ENCODE results near the gene CTNNA1.
"Not testable (repeated sequence)": the region's sequence is repeated elsewhere in the genome, so short reads cannot be mapped to it uniquely, and the experiment has no call there.

Gene CTNNA1

DNA sequence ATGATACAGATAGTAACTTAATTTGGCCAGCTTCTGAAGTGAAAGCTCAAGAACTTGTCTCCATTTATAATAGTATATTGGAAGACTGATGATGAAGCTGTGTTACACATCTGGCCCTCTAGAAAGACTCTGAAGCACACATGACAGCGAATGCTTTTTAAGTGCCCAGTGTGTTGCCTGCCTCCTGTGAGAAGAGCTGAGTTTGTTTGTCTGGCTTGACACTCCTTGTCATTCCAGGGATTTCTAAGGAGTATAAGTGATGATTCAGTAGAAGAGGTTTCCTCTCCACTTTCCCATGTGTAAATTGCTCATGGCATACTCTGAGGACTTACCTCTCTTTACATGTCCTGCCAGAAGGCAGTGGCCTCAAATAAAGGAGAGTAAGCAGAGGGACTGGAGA is 152.3 kb downstream of the CTNNA1 start:
- DNase-seq, result no peak

DNA sequence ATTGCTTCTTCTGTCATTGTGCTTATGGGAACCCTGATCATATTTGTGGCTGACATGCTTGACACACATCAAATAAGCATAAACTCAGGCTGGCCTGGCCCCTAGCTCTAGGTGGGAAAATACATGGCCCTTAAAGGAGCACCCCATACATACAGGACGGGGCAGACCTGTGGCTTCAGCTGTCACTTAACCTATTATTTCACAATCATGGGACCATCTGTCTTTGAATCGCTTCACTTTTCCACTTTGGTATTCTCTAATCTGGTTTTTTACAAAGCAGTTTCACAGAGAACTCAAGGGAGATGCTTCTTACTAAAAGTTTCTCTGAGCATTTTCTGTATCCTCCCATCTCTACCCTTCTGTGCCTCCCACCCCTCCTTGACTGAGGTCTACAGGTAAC is 156.5 kb downstream of the CTNNA1 start:
- DNase-seq, result no peak

DNA sequence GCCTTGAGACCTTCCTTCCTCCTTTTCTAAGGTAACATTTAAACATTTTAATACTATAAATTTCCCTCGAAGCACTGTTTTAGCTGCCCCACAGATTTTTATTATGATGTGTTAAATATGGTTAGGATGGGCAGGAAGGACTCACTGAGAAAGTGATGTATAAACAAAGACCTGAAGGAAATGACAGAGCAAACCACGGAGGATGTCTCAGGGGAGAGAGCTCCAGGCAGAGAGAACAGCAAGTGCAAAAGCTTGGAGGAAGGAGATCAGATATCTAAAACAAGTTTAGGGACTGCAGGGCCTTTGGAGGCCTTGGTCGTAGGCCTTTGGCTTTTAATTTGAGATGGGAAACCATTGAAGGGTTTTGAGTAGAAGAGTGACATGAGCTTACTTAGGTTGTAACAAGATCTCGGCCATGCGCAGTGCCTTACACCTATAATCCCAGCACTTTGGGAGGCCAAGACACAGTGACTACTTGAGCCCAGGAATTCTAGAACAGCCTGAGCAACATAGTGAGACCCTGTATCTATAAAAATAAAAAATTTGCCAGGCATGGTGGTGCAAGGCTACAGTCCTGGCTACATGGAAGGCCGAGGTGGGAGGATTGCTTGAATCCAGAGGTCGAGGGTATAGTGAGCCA is 157.4 kb downstream of the CTNNA1 start:
- no peak for DNase-seq

DNA sequence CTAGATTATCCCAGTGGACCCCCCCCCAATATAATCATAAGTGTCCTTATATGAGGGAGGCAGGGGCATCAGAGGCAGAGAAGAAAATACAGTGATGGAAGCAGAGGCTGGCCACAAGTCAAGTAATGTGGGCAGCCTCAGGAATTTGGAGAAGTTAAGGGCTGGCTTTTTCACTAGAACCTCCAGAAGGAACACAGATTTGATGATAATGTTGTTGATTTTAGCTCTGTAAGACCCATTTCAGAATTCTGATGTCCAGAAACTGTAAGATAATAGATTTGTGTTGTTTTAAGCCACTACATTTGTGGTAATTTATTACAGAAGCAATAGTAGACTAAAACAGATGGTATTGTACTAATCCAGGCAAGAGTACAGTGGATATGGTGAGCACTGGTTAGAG is 158.2 kb downstream of the CTNNA1 start:
- DNase-seq, result no peak

DNA sequence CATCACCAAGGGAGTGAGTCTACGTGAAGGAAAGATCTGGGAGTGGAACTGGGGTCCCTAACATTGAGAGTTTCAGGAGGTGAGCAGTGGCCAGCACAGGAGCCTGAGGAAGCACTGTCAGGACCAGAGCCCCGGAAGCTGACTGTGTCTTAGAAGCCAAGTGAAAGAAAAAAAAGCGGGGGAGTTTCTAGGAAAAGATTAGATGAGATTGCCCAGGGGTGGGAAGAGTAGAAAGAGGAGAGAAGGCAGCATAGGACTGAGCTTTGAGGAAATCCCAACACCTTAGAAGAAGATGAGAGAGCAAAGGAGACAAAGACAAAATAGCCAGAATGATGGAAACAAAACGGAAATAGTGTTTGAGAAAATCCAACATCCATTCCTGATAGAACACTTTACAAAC is 158.9 kb downstream of the CTNNA1 start:
- no peak for DNase-seq

DNA sequence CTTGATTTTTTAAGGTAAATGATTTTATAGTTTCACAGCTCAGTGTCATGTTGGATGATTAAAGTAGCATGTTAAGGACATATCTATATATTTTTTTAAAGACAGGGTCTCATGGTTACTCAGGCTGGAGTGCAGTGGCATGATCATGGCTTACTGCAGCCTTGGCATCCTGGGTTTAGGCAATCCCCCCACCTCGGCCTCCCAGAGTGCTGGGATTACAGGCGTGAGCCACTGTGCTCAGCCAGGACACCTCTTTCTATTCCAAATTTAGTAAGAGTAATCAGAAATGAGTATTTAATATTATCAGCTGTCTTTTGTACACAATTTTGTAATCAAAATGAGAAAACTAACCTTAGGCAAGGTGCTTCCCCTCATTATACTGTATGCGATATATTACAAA is 160.5 kb downstream of the CTNNA1 start:
- no peak for DNase-seq

DNA sequence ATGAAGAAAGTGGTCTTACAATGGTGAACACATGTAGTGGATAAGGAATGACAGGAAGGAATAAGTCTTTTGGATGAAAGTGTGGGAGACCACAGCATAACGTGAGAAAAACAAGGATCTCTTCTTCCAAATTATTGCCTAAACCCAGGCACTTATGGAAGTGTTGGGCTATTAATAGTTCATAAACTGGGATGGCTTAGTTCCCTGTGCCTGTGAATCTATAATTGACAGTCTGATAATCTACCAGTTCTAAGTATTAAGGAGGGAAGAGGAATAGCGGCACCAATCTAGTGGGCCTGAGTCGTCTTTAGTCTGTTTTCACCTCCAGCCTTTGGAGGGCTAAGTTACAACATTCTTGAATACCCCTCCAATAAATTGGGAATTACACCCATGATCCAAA is 161.1 kb downstream of the CTNNA1 start:
- no peak for DNase-seq

DNA sequence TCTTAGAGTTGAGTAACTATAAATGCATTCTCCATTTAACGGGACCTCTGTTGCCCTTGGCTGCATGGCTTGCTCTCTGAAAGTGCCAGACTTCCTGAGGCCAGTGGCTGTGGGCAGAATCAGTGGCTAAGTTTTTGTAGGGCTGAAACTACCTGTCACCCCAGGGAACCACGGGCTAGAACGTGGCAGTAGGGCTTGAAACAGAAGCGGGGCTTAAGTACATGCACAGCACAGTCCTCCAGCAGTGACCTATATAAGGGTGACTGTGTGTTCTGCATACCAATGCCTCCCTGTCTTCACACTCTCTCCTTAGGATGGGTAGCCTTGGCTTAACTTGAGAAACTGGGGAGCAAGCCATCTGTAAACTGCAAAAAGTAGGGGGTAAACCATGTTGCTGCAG is 165.5 kb downstream of the CTNNA1 start:
- no peak for DNase-seq

DNA sequence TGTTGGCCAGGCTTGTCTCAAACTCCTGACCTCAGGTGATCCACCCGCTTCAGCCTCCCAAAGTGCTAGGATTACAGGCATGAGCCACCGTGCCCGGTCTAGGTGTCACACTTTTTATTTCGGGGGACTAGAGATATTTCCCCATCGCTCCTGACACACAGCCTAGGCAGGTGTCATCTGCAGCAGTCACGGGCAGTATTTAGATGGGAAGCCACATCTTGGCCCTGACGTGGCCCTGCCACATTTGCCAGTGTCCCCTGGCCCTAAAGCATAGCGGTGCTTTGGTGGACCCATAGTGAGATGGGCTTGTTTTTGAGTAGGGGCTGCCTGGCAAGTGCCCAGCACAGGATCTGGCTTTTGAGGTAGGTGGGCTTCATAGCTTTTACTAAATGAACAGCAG is 167.0 kb downstream of the CTNNA1 start:
- no peak for DNase-seq

DNA sequence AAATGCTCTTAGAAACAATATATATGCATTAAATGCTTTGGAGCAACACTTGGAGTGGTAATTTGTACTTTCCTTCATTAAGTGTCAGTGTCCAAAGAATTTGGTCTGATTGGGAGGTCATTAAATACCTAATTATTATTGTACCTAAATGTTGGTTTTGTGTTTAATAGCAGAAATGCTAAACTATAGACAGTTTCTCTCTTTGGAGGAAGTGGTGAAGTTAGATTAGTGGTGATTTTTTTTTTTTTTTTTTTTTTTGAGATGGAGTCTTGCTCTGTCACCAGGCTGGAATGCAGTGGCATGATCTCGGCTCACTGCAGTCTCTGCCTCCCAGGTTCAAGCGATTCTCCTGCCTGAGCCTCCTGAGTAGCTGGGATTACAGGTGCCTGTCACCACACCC is 168.1 kb downstream of the CTNNA1 start:
- not testable (repeated sequence) for DNase-seq

DNA sequence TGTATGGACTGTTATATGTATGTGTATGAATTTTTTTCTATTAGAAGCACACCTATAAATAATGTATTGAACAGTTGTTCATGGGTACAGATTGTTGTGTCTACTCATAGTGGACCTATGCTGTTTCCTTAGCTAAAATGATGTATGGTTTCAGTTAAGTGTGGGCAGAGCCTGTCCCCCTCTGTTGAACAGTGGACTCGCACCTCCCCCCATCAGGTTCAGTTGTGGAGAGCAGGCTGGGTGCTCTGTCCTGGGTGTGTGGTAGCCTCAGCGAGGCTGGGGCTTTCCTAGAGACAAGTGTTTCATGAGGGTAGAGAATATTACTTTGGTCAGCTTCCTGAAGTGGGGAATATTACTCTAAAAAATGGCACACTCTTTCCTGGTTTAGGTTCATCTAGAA is 169.3 kb downstream of the CTNNA1 start:
- DNase-seq, result no peak

DNA sequence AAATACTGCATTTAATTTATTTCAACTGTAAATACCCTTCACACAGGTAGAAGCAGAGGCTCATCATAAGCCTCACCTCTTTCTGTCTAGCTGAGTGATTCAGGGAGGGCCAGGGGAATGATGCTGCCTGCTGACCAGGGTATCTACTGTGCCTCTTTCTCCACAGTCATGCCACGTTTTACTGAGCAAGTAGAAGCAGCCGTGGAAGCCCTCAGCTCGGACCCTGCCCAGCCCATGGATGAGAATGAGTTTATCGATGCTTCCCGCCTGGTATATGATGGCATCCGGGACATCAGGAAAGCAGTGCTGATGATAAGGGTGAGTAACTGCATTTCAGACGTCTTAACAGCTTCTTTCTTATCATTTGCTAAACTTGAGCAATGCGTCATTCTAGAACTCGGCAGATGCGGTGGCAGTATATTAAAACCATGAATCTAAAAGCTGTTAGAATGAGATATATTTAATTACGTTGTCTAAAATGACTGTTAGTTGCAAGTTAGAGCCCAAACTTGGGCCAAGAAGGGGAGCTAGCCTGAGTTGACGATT is 171.9 kb downstream of the CTNNA1 start:
- DNase-seq, result no peak

DNA sequence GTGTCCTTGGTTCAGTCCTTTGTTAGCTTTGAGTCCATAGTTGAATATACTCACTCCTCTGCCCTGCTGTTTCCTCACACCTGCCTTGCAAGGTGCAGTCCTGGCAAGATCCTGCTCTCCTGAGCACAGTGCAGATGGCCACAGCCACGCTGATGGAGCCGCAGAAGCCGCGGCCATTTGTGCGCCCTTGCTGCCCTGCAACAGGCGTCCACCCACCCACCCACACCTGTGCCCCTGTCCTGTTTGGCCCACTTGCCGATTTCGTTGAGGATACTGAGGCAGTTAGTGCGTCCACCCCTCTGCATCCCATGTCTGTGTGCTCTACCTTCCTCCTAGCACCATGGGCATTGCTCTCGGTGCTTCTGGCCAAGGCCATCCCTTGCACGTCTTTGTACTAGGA is 173.0 kb downstream of the CTNNA1 start:
- no peak for DNase-seq

DNA sequence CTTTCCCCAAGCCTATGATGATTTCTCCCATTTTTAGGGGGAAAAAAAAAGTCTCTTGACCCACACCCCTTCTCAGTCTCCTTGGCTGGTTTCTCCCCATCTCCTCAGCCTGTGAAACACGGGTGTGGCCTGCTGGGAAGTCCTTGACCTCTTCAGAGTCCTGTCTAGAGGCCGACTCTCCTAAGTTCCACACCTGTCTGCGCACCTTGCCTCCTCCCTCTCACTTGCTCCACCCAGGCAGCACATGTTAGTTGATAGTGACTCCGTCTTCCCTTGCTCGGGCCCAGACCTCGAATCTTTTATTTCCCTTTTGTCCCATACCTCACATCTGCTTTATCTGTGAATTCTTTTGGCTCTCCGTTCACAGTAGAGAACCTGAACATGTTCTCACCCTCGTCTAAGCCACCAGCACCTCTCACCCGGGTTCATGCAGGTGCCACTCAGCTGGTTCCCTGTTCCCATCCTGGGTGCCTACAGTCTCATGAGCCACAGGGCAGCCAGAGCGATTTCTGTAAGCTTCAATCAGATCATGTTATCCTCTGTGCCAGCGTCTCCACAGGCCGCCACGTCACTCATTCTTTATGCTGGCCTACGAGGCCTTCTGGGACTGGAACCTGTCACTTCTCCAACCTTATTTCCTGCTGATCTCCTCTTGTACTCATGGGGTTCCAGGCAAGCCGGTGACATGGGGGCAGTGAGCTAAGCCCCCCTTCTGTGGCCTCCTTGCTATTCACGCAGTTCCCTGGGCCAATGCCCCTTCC is 173.6 kb downstream of the CTNNA1 start:
- no peak for DNase-seq

DNA sequence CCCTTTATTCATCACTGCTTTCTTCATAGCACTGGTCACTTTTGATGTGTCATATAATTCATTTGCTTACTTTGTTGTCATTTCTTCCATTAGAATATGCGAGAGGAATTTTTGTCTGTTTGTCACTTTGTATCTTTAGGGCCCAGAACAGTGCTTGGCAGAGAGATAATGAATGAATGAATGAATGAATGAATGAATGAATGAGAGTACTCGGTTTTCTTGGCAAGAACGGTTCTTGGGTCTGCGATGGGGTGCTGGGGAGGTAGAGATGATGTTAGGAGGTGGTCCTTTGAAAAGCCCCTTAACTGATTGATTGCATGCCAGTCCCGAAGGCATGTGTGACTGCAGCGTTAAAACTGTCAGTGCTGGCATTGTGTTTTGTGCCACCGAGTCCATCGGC is 174.3 kb downstream of the CTNNA1 start:
- no peak for DNase-seq

DNA sequence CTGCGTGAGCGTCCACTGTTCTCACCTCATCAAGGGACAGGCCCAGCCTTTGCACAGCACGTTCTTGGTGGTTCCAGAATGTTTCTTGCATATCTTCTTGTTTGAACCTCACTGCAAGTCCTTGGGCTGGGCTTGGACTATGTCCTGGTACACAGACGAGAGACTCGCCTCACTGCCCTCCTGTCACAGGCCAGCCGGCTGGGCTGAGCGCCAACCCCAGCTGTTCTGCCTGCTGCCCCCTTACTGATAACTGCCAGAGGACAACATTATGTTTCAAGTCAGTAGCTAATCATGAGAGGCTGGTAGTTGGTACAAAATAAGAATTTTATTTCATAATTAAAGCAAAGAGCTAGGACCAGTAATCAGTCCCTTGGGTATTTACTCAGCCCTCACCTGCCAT is 174.8 kb downstream of the CTNNA1 start:
- no peak for DNase-seq

DNA sequence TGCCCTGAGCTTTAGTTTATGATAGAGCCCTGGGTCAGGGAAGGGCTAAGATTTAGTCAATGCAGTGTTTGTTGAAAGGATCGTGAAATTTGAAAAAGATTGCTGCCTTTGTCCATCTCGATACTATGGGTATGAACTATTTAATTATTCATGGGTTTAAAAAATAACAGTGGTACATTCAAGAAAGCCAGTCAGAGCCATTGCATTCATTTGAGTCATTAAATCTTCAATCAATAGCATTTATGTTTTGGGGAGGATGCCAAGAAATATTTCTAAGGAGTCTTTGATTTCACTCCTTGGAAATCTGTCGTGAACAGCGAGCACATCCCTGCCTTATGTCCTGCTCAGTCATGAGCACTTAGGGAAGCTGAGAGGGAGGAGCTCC is 176.3 kb downstream of the CTNNA1 start:
- no peak for DNase-seq

DNA sequence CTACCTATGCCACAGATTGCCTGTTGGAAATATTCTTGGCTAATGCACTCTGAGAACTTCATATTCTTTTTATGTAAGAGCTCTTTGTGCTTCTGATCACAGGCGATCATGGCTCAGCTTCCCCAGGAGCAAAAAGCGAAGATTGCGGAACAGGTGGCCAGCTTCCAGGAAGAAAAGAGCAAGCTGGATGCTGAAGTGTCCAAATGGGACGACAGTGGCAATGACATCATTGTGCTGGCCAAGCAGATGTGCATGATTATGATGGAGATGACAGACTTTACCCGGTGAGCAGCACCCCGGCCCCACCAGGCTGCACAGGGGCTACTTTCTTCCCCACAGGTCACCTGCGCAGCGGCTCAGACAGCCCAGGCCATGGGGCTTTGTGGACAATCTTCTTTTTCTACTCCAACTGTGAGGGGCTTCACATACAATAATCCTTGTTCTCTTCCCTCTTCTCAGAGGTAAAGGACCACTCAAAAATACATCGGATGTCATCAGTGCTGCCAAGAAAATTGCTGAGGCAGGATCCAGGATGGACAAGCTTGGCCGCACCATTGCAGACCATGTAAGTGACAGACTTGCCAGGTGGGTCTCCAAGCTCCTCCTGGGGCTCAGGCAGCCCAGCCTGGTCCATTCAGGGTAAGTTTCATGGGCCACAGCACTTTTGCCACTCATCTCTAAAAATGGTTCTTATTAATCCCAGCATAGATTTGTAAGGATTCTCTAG is 177.3 kb downstream of the CTNNA1 start:
- DNase-seq, result no peak

DNA sequence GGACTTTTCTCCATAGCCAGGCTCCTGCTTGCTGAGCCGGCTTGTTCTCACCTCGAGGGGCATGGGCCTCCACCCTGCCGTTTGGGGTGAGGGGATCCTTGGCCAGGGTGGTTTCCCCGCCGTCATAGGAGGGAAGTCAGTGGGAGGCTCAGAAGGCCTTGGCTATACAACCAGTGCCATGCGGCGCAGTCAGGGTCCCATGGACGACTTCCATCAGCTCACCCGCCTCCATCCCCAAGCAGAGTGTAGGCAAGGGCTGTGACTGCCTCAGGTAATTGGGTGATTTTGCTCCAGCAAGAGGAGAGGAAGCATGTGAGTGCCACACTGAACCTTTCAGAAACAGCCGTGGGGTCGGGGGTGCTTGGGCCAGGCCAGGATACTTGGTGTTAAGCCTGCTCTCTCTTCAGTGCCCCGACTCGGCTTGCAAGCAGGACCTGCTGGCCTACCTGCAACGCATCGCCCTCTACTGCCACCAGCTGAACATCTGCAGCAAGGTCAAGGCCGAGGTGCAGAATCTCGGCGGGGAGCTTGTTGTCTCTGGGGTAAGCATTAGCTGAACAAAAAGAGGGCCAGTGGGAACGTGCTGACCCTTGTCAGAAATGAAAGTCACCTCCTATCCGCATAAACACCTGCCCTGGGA is 179.1 kb downstream of the CTNNA1 start:
- no peak for DNase-seq

DNA sequence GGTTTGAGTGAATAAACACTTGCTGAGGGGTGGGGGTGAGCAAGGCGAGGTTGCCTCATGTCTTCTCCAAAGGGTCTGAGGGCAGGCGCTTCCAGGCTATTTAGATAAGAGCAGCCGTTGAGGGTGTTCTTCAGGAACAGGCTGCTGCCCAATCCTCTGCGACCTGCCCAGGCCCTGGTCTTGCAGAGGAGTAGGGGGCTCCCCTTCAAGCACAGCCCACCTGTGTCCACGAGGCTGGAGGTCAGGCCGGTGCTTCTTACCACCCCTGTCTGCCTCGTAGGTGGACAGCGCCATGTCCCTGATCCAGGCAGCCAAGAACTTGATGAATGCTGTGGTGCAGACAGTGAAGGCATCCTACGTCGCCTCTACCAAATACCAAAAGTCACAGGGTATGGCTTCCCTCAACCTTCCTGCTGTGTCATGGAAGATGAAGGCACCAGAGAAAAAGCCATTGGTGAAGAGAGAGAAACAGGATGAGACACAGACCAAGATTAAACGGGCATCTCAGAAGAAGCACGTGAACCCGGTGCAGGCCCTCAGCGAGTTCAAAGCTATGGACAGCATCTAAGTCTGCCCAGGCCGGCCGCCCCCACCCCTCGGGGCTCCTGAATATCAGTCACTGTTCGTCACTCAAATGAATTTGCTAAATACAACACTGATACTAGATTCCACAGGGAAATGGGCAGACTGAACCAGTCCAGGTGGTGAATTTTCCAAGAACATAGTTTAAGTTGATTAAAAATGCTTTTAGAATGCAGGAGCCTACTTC is 180.5 kb downstream of the CTNNA1 start:
- DNase-seq, result no peak

DNA sequence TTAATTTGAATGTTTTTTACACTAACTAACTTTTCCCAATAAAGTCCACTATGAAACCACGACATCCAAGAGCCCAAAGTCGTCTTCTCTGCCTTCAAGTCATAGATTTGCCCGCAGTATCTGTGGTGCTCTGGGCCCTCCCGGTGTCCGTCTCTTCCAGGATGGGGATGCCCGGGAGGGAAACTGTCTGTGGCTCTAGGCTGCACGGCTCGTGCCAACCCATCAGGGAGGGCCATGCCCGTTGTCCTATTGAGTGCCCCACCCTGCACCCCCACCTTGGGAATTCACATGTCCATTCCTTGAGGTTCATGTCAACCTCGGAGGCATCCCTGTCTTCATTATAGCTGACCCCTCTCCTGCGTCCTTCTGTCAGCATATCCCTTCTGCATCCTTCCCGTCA is 181.7 kb downstream of the CTNNA1 start:
- no peak for DNase-seq

DNA sequence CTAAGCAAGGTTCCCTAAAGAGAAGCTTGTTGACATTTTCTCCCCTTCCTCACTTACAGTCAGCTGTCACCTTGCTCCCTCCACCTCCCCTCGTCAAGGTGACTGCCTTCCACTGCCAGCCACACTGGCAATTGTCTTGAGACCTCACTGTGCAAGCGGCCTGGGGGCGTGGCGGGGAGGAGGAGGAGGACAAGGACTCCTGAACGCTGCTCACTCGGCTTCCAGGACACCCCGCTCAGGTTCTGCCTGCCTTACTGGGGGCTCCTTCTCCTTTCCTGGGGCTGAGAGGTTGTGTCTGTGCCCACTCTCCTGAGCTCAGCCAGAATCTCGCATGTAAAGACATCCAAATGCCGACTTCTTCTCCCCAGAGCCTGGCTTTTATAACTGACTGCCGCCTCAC is 182.2 kb downstream of the CTNNA1 start:
- DNase-seq, result no peak

Measured in NCI-H146 (cell line).